Right forelimb (tissue), 1 donor: ENCODE results near the gene ZNF793.

Experiments used
- DNase-seq: peaks from one replicate; pipeline ENCODE4 v3.0.0-alpha.2; 2018

The ZNF793 gene

DNA sequence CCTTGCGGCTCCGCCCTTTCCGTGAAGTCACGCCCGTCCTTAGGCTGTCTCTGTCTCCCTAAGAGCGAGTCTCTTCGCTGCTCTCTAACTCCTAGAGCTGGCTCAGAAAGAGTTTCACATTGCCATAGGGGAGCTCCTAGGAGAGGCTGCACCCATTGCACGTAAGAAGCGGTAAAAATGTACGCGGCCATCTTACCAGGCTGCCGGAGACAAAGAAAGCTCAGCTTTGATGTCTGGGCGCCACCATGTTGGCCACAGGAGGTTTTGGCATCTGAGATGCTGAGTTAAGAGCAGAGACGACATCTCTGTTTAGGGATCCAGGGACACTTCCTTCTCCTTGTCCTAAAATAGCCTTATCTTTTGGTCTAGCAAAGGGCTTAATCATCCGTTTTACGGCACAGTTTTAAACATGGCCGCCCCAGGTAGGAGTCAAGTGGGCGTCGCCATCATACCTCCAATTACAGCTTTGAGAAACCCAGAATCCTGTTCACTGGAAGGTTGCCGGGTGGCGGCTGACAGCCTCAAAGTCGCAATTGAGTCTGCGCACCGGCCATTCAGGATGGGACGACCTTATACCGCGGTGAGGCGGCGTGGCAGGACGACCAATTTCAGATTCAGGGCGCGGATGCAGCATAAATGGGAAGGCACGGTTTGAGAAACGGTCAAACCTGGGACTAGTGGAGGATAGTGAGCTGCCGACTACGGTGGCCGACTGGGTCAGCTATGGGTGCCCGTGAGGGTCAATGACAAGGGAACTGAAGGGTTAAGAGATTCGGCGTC, at the start of gene ZNF793:
ZNF793 (plus strand) TSS at position 553 of the 780 bp plus-strand sequence. CDS start 16,501 bp downstream, outside the sequence.
- peak; percentile 92 for DNase-seq

DNA sequence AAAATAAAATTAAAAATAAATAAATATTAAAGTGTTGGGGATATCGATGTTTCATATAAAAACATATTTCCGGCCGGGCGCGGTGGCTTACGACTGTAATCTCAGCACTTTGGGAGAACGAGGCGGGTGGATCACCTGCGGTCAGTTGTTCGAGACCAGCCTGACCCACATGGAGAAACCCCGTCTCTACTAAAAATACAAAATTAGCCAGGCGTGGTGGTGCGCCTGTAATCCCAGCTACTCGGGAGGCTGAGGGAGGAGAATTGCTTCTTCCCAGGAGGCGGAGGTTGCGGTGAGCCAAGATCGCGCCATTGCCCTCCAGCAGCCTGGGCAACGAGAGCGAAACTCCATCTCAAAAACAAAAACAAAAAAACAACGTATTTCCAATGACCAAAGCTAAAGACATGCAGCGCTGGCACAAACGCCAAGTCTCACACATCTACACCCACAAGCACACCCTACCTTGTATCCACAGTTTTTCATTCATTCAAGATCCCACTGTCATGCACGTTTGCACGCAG, 40.4 kb upstream of the ZNF793 start:
- no peak for DNase-seq

DNA sequence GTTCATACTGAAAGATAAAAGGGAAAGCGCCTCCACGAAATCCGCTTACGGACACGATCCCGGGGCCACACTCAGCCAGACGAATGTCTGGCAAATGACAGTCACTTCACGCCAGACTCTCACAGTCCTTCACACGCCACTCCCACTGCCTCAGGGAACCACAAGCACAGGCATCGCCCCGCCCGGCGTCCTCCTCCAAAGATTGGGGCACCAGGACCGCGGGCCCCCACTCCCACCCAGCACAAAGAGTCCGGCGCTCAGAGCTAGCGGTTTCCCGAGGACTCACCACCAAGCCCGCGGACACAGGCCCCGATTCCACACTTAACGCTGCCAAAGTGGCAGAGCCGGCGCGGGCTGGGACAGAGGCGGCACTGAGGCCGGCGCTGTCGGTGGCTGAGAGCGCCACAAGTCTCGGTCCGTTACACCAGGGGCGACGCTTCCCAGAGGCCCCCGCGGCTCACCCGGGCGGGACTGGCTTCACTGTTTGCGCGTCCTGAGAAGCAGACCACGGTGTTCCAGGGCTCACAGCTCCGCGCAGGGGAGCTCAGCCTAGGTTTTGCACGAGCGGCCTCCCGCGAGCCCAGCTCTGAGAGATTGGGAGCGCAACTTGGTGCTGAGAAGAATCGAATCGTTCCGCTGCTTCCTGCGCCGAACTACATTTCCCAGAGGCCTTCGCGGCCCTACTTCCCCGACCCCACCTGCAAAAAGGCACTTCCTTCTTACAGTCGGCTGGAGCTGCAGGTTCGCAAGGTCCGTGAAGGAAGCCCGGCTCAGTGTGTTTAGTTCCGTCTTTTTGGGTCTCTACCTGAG, 39.7 kb upstream of the ZNF793 start, which contains the start of gene ZNF569:
ZNF569 (minus strand) TSS at position 647 of the 810 bp plus-strand sequence. CDS start 22,523 bp downstream, outside the sequence.
- peak; percentile 93 for DNase-seq

DNA sequence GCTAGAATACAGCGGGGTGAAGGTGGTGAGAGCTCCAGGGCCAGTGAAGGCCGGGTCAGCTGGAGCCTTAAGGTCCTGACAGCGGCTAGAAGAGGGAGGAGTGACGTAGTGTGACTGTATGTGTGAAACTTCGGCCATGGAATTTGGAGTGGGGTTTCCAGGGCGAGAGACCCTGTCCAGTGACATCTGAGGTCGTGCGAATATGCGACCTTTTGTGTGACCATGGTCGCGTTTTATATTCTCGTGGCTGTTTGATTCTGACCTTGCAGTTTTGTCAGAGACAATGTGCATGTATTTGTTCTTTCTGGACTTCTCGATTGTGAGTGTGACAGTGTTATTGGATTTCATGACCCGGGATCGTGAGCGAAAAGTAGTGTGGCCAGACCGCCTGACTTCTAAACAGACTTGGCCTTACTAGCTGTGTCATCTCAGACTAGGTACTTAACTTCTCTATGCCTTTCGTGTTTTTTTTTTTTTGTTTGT, 39.1 kb upstream of the ZNF793 start:
- no peak for DNase-seq

DNA sequence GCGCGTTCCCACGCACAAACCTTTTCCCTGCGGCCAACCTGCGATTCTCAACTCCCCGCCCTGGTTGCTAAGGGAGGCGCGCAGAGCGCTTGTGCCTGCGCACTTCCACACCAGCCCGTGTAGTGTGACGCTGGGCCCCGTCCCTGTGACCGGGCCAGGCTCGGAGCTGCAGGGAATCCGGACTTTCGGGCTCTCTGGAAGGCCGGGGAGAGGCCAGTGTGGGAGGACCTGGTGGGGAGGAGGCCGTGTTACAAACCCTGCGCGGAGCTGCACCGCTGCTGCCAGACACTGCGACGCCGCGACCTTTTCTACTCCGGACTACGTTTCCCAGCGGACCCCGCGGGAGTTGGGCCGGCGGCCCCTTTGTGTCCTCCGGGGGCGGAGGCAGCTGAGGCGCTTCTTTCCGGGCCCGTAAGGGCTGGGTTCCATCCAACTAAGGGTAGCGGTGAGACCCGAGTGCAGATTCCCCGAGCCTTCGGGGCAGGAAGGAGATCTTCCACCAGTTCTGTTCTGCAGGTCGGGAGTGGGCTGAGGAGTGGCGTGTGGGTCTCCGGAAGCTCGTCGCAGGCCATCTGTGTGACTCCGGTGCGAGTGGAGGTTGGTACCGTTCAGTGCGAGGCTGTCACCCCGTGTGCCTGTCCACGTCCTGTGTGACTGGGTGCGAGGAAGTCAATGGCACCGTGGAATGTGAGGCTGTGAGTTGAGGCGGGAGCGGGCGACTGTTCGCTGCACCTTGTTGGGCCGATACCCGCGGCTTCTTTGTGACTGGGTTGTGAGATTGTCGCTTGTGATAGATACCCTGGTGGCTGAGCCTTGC, 37.6 kb upstream of the ZNF793 start, which contains the start of gene ZNF570:
ZNF570 (plus strand) TSS at position 396 of the 817 bp plus-strand sequence. CDS start 999 bp downstream, outside the sequence.
- peak; percentile 93 for DNase-seq

DNA sequence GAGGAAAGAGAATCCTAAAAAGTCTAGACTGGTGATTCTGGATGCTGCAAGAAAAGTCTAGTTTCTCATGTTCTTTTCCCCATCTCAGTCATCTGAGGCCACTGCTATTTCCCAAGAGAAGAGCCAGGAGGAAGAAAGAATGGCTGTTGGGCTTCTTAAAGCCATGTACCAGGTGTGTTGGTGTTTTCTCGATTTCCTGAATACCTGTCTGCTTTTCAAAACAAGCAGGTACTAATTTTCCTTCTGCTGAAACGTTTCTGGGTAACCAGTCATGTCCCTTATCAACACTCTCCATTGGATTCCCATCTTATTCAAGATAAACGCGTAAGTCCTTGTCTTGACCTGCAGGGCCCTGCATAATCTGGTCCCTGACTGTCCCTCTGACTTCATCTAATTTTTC, 36.5 kb upstream of the ZNF793 start:
- DNase-seq = no peak

DNA sequence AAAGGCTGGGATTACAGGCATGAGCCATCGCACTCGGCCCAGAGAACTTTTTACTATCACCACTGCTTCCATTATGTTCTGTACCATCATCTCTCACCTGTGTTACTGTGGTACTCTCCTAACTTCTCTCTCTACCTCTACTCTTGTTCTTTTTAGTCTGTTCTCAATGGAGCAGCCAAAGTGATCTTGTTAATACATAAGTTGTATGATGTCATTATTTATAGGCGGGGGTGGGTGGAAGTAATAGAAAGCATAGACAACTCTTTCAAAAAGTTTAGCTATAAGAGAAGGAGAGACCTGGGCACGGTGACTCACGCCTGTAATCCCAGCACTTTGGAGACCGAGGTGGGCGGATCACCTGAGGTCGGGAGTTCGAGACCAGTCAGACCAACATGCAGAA, 34.6 kb upstream of the ZNF793 start:
- no peak for DNase-seq

DNA sequence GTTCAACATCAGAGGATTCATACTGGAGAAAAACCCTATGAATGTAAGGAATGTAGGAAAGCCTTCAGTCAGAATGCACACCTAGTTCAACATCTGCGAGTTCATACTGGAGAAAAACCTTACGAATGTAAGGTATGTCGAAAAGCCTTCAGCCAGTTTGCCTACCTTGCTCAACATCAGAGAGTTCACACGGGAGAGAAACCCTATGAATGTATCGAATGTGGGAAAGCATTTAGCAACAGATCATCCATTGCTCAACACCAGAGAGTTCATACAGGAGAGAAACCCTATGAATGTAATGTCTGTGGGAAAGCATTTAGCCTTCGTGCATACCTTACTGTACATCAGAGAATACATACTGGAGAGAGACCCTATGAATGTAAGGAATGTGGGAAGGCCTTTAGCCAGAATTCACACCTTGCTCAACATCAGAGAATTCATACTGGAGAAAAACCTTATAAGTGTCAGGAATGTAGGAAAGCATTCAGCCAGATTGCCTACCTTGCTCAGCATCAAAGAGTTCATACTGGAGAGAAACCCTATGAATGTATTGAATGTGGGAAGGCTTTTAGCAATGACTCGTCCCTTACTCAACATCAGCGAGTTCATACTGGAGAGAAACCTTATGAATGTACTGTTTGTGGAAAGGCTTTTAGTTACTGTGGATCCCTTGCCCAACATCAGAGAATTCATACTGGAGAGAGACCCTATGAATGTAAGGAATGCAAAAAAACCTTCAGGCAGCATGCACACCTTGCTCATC, 22.2 kb upstream of the ZNF793 start:
- no peak for DNase-seq

DNA sequence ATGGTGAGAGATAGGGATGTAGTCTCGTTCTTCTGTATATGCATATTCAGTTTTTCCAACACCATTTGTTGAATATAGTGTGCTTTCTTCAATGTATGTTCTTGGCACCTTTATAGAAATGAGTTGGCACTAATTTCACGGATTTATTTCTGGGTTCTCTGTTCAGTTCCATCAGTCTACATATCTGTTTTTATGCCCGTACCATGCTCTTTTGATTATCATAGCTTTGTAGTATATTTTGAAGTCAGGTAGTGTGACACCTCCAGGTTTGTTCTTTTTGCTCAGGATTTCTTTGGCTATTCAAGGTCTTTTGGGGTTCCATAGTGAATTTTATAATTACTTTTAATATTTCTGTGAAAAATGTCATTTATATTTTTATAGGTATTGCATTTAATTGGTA, 14.5 kb upstream of the ZNF793 start:
- DNase-seq = no peak

DNA sequence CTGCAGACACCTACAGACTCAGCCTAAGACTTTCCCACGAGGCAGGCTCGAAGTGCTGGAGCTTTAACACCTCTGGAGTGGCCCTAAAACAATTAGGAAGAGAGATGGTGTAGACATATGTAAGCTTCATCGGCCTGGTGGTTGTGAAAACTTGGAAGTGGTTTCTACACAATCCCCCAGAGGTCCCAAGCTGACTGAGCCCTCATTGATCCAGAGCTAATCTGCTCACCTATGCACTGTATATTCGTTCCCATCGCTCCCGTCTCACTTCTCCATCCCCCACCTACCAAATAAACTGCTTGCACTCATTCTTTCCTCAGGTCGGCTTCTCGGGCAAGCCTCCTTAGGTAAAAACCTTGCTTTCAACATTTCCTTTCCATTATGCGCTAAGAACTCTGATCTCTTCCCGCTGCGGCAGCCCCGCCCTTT, 767 bp upstream of the ZNF793 start:
- no peak for DNase-seq

DNA sequence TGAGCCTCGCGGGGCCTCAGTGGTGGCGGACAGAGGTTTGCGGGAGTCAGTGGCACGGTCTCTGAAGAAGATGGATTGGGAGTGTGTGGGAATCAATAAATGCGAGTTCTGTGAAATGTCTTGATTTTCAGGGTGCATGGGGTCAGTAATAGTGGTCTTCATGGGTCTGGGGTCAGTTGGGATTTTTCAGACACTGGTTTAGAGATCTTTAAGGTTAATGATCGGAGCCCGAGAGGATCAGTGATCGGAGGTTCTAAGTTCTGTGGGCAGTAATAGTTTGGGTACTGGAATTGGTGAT, 377 bp downstream of the ZNF793 start:
- DNase-seq = no peak

DNA sequence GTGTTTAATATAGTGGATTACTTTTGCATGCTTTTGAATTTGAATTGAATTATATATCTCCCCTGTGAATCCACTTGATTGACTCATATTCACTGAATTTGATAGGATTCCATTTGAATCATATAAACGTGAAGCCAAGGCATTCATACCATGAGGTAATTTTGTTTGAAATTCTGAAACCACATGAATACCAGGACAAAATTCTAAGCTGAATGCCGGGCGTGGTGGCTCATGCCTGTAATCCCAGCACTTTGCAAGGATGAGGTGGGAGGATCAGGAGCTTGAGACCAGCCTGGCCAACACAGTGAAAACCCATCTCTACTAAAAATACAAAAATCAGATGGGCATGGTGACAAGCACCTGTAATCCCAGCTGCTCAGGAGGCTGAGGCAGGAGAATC, 4.4 kb downstream of the ZNF793 start:
- DNase-seq = no peak

DNA sequence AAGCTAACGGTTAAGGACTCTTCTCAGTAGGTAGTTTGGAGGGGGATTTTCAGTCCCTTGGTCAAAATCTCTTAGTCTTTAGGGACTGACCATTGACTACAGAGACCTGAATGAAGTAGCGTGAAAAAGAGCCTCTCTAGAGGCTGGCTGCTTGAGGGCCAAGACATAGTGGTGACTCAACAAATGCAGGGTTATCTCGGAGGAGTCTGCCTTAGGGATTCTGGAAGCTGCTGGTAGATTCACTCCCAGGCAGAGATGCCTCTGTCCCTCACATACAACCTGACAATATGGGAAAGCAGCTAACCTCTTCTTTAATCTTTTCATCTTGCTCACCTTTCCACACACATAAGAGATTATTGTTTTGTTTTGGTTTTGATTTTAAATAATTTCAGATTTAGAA, 5.1 kb downstream of the ZNF793 start:
- no peak for DNase-seq

DNA sequence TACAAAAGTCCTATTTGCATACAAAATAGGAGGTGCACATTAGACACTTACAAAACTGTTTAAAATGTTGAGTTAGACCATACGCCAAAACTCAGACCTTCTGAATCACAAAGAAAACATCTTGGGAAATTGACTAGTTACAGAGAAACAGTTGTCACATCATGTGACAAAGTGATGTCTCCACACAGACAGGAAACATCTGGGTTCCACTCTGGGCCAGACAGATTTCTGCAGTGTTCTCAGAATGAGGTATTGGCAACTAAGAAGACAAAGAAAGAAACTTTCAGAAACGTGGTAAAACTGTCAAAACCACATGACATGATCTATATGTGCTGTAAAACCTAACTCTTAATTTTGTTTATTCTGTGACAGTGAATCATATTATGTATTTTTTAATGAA, 6.7 kb downstream of the ZNF793 start:
- no peak for DNase-seq

DNA sequence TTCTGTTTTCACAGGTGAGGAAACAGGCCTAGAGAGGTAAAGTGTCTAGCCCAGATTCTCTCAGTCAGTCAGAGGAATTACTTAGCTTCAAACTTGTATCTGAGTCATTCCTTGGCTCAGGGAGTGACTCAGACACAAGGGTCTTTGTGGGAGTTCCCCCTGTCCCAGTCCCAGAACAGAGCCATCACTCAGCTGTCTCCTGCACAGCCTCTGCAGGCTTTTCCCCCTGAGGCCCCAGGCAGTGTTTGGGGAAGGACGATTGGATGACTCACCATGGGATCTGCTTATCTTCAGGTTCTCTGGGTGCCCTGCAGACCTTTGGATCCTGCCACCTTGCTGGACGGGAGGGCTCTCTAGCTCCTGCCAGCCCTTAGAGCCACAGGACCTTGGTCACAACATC, 13.2 kb downstream of the ZNF793 start:
- DNase-seq = no peak

DNA sequence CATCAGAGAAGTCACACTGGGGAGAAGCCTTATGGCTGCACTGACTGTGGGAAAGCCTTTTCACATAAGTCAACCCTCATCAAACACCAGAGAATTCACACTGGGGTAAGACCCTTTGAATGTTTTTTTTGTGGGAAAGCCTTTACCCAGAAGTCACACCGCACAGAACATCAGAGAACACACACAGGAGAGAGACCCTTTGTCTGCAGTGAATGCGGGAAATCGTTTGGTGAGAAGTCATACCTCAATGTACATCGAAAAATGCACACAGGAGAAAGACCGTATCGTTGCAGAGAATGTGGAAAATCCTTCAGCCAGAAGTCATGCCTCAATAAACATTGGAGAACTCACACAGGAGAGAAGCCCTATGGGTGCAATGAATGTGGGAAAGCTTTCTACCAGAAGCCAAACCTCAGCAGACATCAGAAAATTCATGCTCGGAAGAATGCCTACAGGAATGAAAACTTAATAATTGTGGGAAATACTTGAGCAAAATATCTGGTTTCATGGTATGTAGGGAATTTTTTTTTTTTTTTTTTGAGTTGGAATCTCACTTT, 30.7 kb downstream of the ZNF793 start:
- DNase-seq = no peak

DNA sequence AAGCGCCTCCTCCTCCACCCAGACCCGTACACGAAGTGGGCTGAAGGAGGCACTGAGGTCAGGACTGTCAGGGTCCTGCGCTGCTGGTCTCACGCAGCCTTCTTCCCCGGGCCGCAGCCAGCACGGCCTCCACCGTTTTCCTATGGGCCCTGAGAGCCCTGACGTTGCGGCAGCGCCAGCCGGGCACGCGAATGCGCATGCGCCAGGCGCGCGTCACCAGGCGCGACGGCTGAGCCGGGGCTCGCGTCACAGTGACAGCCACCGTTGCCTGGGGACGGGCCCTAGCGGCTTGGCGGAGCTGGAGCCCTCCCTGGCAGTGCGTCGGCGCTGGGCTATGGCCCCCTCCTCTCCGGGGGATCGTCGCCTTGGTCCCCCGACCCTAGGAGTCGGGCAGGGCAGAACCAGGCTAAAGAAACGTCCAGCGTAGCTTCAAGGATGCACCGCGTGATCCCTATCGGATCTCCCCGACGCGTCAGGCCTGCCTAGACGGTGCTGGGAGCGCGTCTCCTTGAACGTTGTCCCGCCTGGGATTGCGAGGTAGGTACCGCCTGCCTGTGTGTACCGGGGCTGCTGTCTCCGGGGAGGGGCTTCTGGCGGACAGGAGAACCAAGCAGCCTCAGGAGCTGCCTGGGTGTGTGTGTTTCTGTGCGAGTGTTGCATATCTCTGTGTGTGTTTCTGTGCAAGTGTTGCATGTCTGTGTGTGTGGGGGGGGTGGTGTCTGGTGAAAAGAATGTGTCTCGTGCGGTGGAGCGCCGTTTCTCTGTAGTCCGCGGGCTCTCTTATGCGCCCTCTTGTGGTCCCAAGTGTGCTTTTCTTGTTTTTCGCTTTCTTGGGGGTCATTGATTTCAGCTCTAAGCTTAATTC, 44.6 kb downstream of the ZNF793 start:
- DNase-seq = peak; percentile 81

DNA sequence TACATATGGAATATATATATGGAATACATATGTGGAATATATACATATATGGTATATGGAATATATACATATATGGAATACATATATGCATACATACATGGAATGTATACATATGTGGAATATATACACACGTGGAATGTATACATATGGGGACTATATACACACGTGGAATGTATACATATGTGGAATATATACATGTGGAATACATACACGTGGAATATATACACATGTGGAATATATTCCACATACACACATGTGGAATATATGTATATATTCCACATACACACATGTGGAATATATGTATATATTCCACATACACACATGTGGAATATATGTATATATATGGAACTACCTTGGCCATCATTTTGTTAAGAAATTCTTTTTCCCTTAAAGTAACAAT, 56.8 kb downstream of the ZNF793 start:
- no peak for DNase-seq

DNA sequence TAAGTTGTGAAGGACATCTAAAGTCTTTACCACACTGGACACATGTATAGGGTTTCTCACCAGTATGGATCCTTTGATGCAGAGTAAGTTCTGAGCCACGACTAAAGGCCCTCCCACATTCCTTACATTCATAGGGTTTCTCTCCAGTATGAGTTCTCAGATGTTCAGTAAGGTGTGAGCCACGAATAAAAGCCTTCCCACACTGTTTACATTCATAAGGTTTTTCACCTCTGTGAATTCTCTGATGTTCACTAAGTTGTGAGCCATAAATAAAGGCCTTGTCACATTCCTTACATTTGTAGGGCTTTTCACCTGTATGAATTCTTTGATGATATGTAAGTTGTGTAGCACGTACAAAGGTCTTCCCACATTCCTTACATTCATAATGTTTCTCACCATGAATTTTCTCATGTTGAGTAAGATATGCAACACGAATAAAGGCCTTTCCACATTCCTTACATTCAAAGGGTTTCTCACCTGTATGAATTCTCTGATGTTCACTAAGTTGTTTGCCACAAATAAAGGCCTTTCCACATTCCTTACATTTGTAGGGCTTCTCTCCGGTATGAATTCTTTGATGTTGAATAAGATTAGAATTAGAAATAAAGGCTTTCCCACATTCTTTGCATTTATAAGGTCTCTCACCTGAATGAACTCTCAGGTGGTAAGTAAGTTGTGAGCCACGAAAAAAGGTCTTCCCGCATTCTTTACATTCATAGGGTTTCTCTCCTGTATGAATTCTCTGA, 58.1 kb downstream of the ZNF793 start:
- DNase-seq = no peak

DNA sequence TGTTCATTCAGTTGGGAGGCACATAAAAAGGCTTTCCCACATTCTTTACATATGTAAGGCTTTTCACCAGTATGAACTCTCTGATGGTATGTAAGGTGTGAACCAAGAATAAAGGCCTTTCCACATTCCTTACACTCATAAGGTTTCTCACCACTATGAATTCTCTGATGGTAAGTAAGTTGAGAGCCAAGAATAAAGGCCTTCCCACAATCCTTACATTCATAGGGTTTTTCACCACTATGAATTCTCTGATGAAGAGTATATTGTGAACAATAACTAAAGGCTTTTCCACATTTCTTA, 58.6 kb downstream of the ZNF793 start:
- no peak for DNase-seq
